ENCODE data around the gene EIF4A3.

DNA sequence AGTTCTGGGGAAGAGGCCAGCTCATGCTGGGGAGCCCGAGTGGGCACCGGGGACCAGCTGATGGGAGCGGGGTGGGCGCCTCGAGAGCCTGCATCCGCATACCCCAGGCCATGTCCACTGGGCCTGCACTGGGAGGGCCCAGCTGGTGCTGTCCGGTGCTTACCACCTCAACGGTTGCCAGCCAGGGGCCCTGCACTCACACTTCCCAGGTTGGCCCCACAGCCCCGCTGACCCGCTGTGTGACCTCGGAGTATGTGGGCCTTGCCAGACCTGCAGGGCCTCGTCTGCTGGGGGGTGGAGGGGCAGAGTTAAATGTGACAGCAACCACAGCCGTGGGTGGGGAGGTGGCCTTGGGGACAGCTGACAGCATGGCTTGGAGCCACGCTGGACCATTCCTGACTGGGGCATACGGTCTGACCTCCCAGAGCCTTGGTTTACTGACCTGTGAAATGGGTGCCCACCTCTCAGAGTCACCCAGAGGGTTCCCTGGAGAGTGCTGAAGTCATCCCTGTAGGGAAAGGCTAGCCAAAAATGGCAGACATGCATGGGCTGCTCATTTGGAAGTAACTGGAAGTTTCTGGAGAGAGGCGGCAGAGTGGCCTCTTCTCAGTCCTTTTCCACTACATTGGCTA is 51.0 kb downstream of the EIF4A3 start:
- TF ChIP-seq ZNF384 (IDR thresholded peaks at IDR 0.05): no peak
- TF ChIP-seq SUZ12 (IDR thresholded peaks at IDR 0.05): no peak
- TF ChIP-seq ELF4 (IDR thresholded peaks at IDR 0.05): no peak
- TF ChIP-seq FOXK2 (IDR thresholded peaks at IDR 0.05): no peak
- TF ChIP-seq BHLHE40 (IDR thresholded peaks at IDR 0.05; ENCODE audit: borderline replicate concordance): no peak
- TF ChIP-seq FOXA1 (IDR thresholded peaks at IDR 0.05): no peak
- no peak for TF ChIP-seq NFRKB (IDR thresholded peaks at IDR 0.05)
